Thoracic aorta (tissue), 2 donors: ENCODE measurements around the gene CACNA1H. TPM values are rescaled to one million over a fixed set of nuclear protein-coding genes. Genes with fewer than 3 reads are reported as not detected.

Experiments
- ATAC-seq: fragments of 150-250 bp; one replicate; pipeline ENCODE4 v1.8.0; 2017; ENCODE audit warnings: low read depth; ENCODE audit not compliant: insufficient number of reproducible peaks, low FRiP score
- DNase-seq: peaks from one replicate; pipeline ENCODE4 v3.0.0-alpha.2; 2020; ENCODE audit warnings: low spot score
- H3K27ac ChIP-seq, 2 donors: fragments of 200-600 bp; sonication (generic); 1 replicate in 1 of 2; 2 replicates in 1 of 2; pipeline ENCODE4 v1.5.1; 2016; ENCODE audit warnings: mild to moderate bottlenecking in 2 of 2, moderate library complexity in 2 of 2
- H3K27me3 ChIP-seq: fragments of 200-600 bp; sonication (generic); replicated peaks from 2 replicates; pipeline ENCODE4 v1.6.0; 2016; ENCODE audit warnings: mild to moderate bottlenecking; ENCODE audit not compliant: insufficient read depth
- H3K36me3 ChIP-seq: fragments of 200-600 bp; sonication (generic); one replicate; pipeline ENCODE4 v1.5.1; 2016
- H3K4me1 ChIP-seq, 2 donors: fragments of 200-600 bp; sonication (generic); 1 replicate in 1 of 2; 2 replicates in 1 of 2; pipeline versions ENCODE4 v1.5.1 to v1.6.0; 2016; ENCODE audit warnings: low read depth in 2 of 2, mild to moderate bottlenecking in 1 of 2; ENCODE audit not compliant: control insufficient read depth in 1 of 2
- H3K4me3 ChIP-seq: fragments of 200-600 bp; sonication (generic); 2 replicates; pipeline ENCODE4 v1.5.1; 2016; ENCODE audit warnings: mild to moderate bottlenecking
- H3K9me3 ChIP-seq: fragments of 200-600 bp; sonication (generic); 2 replicates; pipeline ENCODE4 v1.5.1; 2016
- CTCF ChIP-seq: fragments of 200-600 bp; sonication (generic); IDR thresholded peaks from one replicate; pipeline ENCODE4 v1.5.1; 2019; ENCODE audit warnings: antibody characterized with exemption
- total RNA-seq, 2 donors: library from RNA; depleted of rRNA; stranded (reverse); fragments of >200 nt; gene quantifications; one replicate each; pipeline versions ENCODE4 v1.1.0 to v1.2.3, GENCODE V29; 2016

CACNA1H gene
- total RNA-seq, 2 donors from 2014 or later: 14.7 to 33.0 TPM

DNA sequence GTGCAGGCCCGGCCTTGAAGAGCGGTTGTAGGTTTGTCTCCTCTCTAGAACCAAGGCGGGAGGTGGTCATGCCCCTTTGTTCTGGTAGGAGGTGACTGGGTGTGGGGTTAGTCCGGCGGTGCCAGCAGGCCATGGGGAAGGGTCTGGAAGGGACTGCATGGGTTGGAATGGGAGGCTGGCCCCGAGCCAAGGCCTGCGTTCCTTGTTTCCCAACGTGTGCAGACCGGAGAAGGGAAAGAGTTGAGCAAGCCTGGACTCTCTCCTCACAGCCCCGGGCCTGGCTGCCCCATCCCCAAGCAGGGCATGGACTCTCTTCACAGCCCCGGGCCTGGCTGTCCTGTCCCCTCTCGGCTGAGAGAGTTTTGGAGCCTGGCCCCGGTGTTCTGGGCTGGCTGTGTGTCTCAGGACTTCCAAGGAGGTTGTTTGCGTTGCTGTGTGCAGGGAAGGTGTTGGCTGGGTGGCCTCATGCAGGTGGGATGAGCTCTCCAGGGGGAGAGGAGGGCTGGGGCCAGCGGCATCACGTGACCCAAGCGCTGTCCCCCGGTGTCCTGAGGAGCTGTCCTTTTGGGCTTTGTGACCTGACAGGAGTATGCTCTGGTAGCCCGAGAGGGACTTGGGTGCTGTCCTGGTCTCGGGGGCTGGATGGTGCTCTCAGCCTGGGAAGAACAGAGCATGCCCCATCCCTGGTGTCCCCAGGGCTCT, 2.6 kb downstream of the CACNA1H start:
- H3K9me3 ChIP-seq: no peaks in the 10 kb centered on the region
- H3K27me3 ChIP-seq: no peaks in the 10 kb centered on the region
- DNase-seq (no peak), ATAC-seq (no peak)
- peak overlapping the region in 1 of 2 donors; percentile 13 for H3K27ac ChIP-seq
- TF ChIP-seq CTCF: no peak
- H3K4me1 ChIP-seq: peaks cover 2 to 33% of the 10 kb centered on the region in 2 donors
- H3K36me3 ChIP-seq: no peaks in the 10 kb centered on the region
- peak overlapping the region; percentile 63 for H3K4me3 ChIP-seq

DNA sequence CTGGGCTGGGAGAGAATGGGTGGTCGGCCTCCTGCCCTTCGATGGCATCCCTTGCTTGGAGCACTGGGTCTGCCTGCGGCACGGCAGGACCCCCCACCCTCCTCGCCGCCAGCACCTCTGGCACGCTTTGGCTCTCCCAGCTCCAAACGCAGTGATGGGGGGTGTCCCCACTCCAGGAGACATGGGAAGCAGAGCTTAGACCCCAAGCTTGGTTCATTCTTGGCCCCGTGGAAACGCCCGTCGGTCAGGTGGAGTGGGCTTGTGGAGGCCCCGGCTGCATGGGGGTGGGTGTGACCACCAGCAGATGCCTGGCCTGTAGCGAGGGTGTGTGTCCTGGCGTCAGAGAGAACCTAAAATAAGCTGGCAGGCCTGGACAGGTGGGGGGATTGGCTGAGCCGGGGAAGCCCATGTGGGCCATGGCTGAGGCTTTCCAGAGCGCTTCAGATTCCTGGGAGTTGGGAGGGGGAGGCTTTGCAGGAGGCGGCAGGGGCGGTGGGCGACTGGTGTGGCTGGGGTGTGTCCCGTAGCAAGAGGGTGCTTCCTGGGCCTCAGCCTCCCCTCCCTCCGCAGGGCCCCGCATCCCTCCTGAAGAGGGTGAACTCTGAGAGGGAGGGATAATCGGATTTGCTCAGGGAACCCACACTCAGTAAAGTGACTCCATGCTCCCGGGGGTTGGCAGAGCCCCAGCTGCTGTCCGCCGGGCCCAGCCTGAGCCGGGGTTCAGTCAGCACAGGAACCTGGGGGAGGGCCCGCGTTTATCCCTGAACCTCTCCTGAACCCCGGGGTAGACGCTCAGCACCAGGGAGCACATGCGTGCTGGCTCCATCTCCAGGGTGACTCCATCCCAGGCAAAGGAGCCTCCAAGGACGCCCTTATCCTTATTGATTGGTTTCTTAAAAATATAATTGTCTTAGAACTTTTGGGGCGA, 3.4 kb downstream of the CACNA1H start:
- no peaks in the 10 kb centered on the region for H3K27me3 ChIP-seq
- no peak overlapping the region for H3K4me3 ChIP-seq
- no peak for TF ChIP-seq CTCF
- no peak for ATAC-seq
- DNase-seq: no peak
- H3K9me3 ChIP-seq: no peaks in the 10 kb centered on the region
- H3K27ac ChIP-seq: no peak overlapping the region
- peaks cover 11 to 42% of the 10 kb centered on the region in 2 donors for H3K4me1 ChIP-seq
- no peaks in the 10 kb centered on the region for H3K36me3 ChIP-seq

- H3K27me3 ChIP-seq: no peaks in the 10 kb centered on the region
- no peak for TF ChIP-seq CTCF
- DNase-seq (no peak), ATAC-seq (no peak)
- H3K4me1 ChIP-seq: peaks cover 11 to 45% of the 10 kb centered on the region in 2 donors
- H3K4me3 ChIP-seq: no peak overlapping the region
- H3K36me3 ChIP-seq: no peaks in the 10 kb centered on the region
- no peak overlapping the region for H3K27ac ChIP-seq
- H3K9me3 ChIP-seq: no peaks in the 10 kb centered on the region
These were observed 4.2 kb downstream of the CACNA1H start for GRCh38 chr16:1156983-1157638.

DNA sequence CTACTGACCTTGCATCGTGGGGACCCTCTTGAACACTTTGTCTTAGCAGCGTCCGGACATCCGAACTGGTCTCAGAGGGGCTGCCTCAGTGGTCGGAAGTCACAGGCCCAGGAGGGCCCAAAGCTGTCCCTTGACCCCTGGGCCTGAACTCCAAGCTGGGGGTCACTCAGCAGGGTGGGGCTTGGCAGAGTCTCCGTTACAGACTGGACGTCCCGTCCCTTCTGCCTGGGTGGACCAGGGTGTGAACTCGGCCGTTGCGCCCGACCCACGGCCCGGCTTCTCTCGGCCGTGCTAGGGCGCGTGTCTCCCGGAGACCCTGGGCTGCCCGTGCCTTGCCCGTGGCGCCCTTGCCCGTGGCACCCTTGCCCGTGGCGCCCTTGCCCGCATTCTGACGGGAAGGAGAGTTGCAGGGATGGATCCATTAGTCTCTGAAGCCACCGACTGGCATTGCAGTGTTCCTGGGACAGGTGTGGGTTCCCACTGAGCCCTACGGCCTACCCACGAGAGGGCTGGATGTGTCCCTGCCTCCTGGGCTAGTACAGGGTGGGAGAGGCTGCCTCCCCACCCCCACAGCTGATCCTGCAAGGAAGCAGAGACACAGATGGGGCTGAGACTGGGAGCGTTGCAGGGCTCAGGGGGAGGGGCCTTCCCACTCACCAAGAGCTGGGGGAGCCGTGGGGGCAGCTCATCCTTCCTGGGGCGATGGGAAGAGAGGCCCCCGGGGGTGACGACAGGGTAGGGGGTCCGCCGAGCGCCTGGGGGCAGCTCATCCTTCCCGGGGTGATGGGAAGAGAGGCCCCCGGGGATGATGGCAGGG, 4.9 kb downstream of the CACNA1H start:
- no peaks in the 10 kb centered on the region for H3K36me3 ChIP-seq
- H3K9me3 ChIP-seq: no peaks in the 10 kb centered on the region
- no peak overlapping the region for H3K4me3 ChIP-seq
- H3K27ac ChIP-seq: peak overlapping the region in 1 of 2 donors; percentile 38
- no peak for ATAC-seq
- no peak for TF ChIP-seq CTCF
- no peaks in the 10 kb centered on the region for H3K27me3 ChIP-seq
- no peak for DNase-seq
- H3K4me1 ChIP-seq: peaks cover 11 to 45% of the 10 kb centered on the region in 2 donors
